ENCODE measurements around the gene FAM114A1.
"Not testable (repeated sequence)": the region's sequence is repeated elsewhere in the genome, so short reads cannot be mapped to it uniquely, and the experiment has no call there.

The FAM114A1 gene

DNA sequence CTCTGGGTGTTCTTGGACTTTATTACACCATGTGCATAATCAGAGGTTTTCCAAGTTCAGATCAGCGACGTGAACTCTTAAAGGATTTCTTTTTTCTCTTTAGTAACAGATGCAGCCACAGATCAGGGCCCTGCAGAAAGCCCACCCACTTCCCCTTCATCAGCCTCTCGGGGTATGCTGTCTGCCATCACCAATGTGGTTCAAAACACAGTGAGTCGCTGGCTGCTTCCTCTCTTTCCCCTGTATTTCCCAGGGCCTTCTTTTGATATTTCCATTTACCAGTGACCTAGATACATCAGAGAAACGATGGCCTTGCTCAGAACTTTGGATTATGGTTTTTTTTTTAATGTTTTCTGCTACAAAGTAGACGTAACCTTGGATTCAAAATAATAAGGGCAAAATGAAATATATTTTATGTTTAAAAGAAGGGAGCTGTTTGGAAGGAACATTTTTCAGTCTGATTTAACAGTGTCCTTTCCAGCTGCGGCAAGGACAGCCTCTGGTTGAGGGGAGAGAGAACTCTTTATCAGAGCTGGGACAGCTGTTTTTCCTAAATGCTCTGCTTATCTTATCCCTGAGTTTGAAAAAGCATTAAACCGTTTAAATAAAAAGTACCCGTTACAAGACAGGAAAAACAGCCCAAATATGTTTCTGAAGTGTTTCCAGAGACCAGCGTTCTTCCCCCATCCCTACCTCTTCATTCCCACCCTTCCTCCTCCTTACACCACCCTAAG is 38.2 kb downstream of the FAM114A1 start:
- H3K4me3 ChIP-seq (replicated peaks; ENCODE audit: low read depth, low read length) = no peak overlapping the region
- TF ChIP-seq, protein P1, sequence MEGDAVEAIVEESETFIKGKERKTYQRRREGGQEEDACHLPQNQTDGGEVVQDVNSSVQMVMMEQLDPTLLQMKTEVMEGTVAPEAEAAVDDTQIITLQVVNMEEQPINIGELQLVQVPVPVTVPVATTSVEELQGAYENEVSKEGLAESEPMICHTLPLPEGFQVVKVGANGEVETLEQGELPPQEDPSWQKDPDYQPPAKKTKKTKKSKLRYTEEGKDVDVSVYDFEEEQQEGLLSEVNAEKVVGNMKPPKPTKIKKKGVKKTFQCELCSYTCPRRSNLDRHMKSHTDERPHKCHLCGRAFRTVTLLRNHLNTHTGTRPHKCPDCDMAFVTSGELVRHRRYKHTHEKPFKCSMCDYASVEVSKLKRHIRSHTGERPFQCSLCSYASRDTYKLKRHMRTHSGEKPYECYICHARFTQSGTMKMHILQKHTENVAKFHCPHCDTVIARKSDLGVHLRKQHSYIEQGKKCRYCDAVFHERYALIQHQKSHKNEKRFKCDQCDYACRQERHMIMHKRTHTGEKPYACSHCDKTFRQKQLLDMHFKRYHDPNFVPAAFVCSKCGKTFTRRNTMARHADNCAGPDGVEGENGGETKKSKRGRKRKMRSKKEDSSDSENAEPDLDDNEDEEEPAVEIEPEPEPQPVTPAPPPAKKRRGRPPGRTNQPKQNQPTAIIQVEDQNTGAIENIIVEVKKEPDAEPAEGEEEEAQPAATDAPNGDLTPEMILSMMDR (IDR thresholded peaks at IDR 0.05; ENCODE audit: low read length, missing control alignments) = no peak
- no peak for DNase-seq (ENCODE audit: low read depth)

DNA sequence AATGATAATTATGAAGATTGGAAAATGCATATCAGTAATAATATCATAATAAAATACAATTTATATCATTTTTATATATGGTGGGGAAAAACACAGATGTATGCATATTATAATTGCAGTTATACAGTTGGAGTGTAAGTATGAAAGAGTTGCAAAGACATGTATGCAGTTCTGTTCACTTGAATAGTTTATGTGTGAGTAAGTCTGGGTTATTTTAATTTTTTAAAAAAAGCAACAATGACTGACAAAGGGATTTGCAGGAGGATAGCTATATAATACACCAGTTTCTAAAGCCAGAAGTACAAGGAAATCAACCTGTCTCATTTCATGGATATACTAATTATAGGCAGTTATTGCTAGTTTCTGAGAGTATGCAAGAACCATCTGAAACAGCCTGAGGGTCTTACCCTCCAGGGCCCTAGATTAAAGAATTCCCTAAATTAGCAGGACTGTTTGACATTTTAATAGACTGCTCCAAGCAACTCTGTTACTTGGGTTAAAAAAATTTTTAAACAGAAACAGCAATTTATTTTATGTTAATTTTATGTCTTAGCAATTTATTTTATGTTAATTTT is 40.2 kb downstream of the FAM114A1 start:
- TF ChIP-seq, protein P1 (IDR thresholded peaks at IDR 0.05; ENCODE audit: low read length, missing control alignments) = no peak
- DNase-seq (ENCODE audit: low read depth) = no peak
- H3K4me3 ChIP-seq (replicated peaks; ENCODE audit: low read depth, low read length) = no peak overlapping the region

DNA sequence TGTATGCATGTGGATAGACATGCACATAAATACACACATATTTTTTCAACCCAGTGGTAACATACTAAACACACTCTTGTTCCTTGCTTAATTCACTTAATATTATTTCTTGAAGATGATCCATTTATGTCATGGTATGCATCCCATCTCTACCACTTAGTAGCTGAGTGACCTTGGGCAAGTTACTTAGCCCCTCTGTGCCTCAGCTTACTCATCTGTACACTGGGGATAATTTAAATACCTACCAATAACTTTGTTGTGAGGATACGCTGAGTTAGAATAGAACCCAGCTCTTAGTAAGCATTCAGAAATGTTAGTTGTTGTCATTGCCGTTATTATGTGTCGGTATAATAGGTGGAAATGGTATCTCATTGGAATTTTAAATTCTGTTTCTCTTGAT is 41.4 kb downstream of the FAM114A1 start:
- no peak for DNase-seq (ENCODE audit: low read depth)
- TF ChIP-seq, protein P1 (IDR thresholded peaks at IDR 0.05; ENCODE audit: low read length, missing control alignments) = no peak

DNA sequence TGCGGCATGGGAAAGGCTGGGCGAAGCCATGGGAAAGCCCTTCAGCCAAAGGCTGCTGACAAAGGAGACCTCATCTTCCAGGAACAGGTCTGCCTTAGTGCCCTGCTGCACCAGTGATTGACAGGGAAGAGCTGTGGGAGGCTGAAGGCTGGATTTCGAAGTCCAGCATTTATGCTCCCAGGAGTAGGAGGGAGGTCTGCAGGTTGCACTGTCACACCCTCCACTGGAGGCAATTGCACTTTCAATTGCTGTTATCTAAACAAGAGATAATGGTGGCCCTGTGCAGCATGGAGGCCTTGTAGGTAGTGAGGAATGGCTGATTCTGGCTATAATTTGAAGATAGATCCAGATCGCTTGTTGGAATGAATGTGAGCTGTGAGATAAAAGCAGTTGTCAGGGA is 43.7 kb downstream of the FAM114A1 start:
- TF ChIP-seq, protein P1 (IDR thresholded peaks at IDR 0.05; ENCODE audit: low read length, missing control alignments) = no peak
- no peak for DNase-seq (ENCODE audit: low read depth)
- no peak overlapping the region for H3K4me3 ChIP-seq (replicated peaks; ENCODE audit: low read depth, low read length)

More for the DNA sequence above, 41.4 kb downstream of the FAM114A1 start:
- H3K4me3 ChIP-seq (replicated peaks; ENCODE audit: low read depth, low read length) = no peak overlapping the region

DNA sequence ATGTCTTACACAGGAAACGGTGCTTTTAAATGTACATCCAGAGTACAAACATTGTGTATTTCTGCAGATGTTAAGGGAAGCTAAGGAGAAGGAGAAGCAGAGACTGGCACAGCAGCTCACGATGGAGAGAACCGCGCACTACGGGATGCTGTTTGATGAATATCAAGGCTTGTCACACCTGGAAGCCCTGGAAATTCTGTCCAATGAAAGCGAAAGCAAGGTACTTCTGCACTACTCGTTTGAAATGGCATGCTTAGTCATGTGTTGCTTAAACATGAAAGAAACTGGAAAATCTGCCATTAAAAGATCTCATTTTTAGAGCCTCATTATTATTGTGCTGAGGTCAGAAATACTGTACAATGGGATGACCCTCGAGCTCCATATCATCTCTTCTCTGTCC is 47.2 kb downstream of the FAM114A1 start:
- no peak for DNase-seq (ENCODE audit: low read depth)
- no peak overlapping the region for H3K4me3 ChIP-seq (replicated peaks; ENCODE audit: low read depth, low read length)
- TF ChIP-seq, protein P1 (IDR thresholded peaks at IDR 0.05; ENCODE audit: low read length, missing control alignments) = no peak

DNA sequence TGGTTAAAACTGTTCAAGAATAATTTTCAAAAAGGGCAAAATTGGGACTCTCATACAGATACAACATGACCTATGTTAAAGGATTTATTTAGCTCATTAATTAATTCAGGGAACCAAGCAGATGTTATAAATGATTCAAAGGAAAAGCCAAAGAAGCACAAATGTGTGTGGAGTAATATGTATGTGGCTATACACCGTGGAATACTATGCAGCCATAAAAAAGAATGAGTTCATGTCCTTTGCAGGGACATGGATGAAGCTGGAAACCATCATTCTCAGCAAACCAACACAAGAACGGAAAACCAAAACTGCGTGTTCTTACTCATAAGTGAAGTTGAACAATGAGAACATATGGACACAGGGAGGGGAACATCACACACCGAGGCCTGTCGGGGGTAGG is 48.7 kb downstream of the FAM114A1 start:
- H3K4me3 ChIP-seq (replicated peaks; ENCODE audit: low read depth, low read length); DNase-seq (ENCODE audit: low read depth): not testable (repeated sequence)

DNA sequence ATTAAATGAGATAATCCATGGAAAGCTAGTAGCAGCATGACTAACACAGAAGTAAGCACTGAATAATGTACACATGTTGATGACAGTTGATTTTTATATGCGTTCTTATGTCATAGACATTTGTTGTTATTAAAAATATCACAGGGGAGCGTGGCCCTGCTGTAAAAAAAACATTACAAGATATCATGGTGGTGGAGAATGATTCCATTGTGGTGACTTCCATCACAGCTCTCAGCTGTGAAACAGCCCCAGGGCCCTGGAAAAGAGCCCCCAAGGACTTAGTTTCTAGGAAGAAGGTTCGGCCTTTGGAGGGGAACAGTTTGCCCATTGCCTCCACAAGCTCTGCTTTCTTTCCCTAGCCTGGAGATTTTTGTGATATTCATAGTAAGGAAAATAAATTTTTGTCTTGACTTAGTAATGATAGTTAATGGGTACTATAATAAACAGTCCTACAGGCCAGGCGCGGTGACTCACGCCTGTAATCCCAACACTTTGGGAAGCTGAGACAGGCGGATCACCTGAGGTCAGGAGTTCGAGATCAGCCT is 49.9 kb downstream of the FAM114A1 start:
- DNase-seq (ENCODE audit: low read depth) = no peak
- TF ChIP-seq, protein P1 (IDR thresholded peaks at IDR 0.05; ENCODE audit: low read length, missing control alignments) = no peak

More for the DNA sequence above, 49.9 kb downstream of the FAM114A1 start:
- no peak overlapping the region for H3K4me3 ChIP-seq (replicated peaks; ENCODE audit: low read depth, low read length)

Data from fibroblast of pulmonary artery (primary cell).